ENCODE measurements around the gene LGALS7.
"Not testable (repeated sequence)": the region's sequence is repeated elsewhere in the genome, so short reads cannot be mapped to it uniquely, and the experiment has no call there.

GRCh38 chr19:38791451-38792064 is 18.2 kb upstream of the LGALS7 start:
- not testable (repeated sequence) for TF ChIP-seq CTCF (conservative IDR thresholded peaks at IDR 0.05; ENCODE audit: low read length); EZH2phosphoT487 (IDR thresholded peaks at IDR 0.05; ENCODE audit: borderline replicate concordance)

All from Loucy (cell line).